Fibroblast of lung (primary cell): ENCODE results near the gene SORL1. TPM values are rescaled to one million over a fixed set of nuclear protein-coding genes. Genes with fewer than 3 reads are reported as not detected.

Source experiments
- DNase-seq, 2 donors: peaks; one replicate each; pipeline versions ENCODE4 v3.0.0 to v3.0.0-alpha.2; 2010; ENCODE audit warnings: low read depth in 2 of 2
- H2AFZ ChIP-seq: 2 replicates; pipeline ENCODE4 v1.5.1; 2012; ENCODE audit warnings: low read length, control low read depth, inconsistent platforms
- H3K27ac ChIP-seq: 2 replicates; pipeline ENCODE4 v1.5.1; 2011; ENCODE audit warnings: low read length, control low read depth; ENCODE audit not compliant: insufficient read depth
- H3K27me3 ChIP-seq: 2 replicates; pipeline ENCODE4 v1.5.1; 2011; ENCODE audit warnings: mild to moderate bottlenecking, low read length; ENCODE audit not compliant: control insufficient read depth, insufficient read depth
- H3K36me3 ChIP-seq: 2 replicates; pipeline ENCODE4 v1.5.1; 2011; ENCODE audit warnings: low read length; ENCODE audit not compliant: control insufficient read depth, insufficient read depth
- H3K4me1 ChIP-seq: 2 replicates; pipeline ENCODE4 v1.5.1; 2011; ENCODE audit warnings: low read length; ENCODE audit not compliant: control insufficient read depth, insufficient read depth; ENCODE audit errors: extremely low read depth
- H3K4me2 ChIP-seq: 2 replicates; pipeline ENCODE4 v1.5.1; 2011; ENCODE audit warnings: low read length, control low read depth; ENCODE audit not compliant: insufficient read depth; ENCODE audit errors: extremely low read depth
- H3K4me3 ChIP-seq, 4 experiments: fragments of 200-600 bp in 1 of 4; sonication (generic) in 1 of 4; replicated peaks in 1 of 4; 2 replicates each; pipeline ENCODE4 v1.5.1; 2011 to 2016; ENCODE audit warnings: low read length in 4 of 4, low read depth in 3 of 4, mild to moderate bottlenecking in 3 of 4, control low read depth in 2 of 4, inconsistent platforms in 1 of 4, mixed read lengths in 1 of 4; ENCODE audit not compliant: insufficient read depth in 1 of 4; ENCODE audit errors: control extremely low read depth in 1 of 4
- H3K79me2 ChIP-seq: 2 replicates; pipeline ENCODE4 v1.5.1; 2012; ENCODE audit warnings: mild to moderate bottlenecking, low read length, inconsistent platforms; ENCODE audit not compliant: control insufficient read depth, insufficient read depth
- H3K9ac ChIP-seq: 2 replicates; pipeline ENCODE4 v1.5.1; 2011; ENCODE audit warnings: mild to moderate bottlenecking, low read length, control low read depth; ENCODE audit not compliant: insufficient read depth
- H3K9me3 ChIP-seq: 2 replicates; pipeline ENCODE4 v1.5.1; 2012; ENCODE audit warnings: low read depth, low read length; ENCODE audit not compliant: control insufficient read depth, insufficient read depth
- H4K20me1 ChIP-seq: 2 replicates; pipeline ENCODE4 v1.5.1; 2011; ENCODE audit warnings: low read length; ENCODE audit not compliant: control insufficient read depth, insufficient read depth; ENCODE audit errors: extremely low read depth
- CTCF ChIP-seq, 2 donors: IDR thresholded peaks in 1 of 2; conservative IDR thresholded peaks in 1 of 2; 1 replicate in 1 of 2; 2 replicates in 1 of 2; pipeline ENCODE4 v1.5.1; 2011 to 2012; ENCODE audit warnings: low read length in 2 of 2, control low read depth in 1 of 2, inconsistent platforms in 1 of 2, low read depth in 1 of 2, mild to moderate bottlenecking in 1 of 2
- EZH2 ChIP-seq: IDR thresholded peaks from 2 replicates; pipeline ENCODE4 v1.5.1; 2012; ENCODE audit warnings: low read length, control low read depth, mild to moderate bottlenecking; ENCODE audit errors: missing control alignments
- polyA plus RNA-seq, 2 donors: library from polyadenylated mRNA; depleted of rRNA in 1 of 2; stranded (reverse) in 1 of 2; unstranded in 1 of 2; fragments of >200 nt; gene quantifications; 2 replicates each; pipeline ENCODE4 v1.2.1, GENCODE V29; 2011 to 2012; ENCODE audit warnings: missing spikeins in 1 of 2
- total RNA-seq: library from RNA; depleted of rRNA; stranded (reverse); fragments of >200 nt; gene quantifications from 2 replicates; pipeline ENCODE4 v1.2.1, GENCODE V29; 2014

SORL1 gene
- total and polyA plus RNA-seq, 2 donors (not counting 1 experiment from before 2014, with no cell fraction given) = 0.58 to 10.9 TPM

GRCh38 chr11:121667836-121668235 is 215.7 kb downstream of the SORL1 start:
- DNase-seq = no peak
- Histone ChIP-seq H3K4me2 (no peak overlapping the region), H3K79me2 (no peaks in the 10 kb centered on the region), H3K27ac (no peak overlapping the region), H3K9ac (no peak overlapping the region), H4K20me1 (no peaks in the 10 kb centered on the region), H3K36me3 (no peaks in the 10 kb centered on the region), H3K4me3 (no peak overlapping the region), H3K9me3 (no peaks in the 10 kb centered on the region), H2AFZ (no peak overlapping the region), H3K4me1 (peaks cover 2% of the 10 kb centered on the region), H3K27me3 (no peaks in the 10 kb centered on the region)
- TF ChIP-seq EZH2 (no peak), CTCF (conservative IDR thresholded peaks at IDR 0.05 in 1 of 2, IDR thresholded peaks at IDR 0.05 in 1 of 2; ENCODE audit: low read depth in 1 of 2, low read length in 2 of 2) (no peak)

- Histone ChIP-seq H3K27me3 (no peaks in the 10 kb centered on the region), H3K27ac (no peak overlapping the region), H3K36me3 (no peaks in the 10 kb centered on the region), H2AFZ (no peak overlapping the region), H3K4me1 (peaks cover 2% of the 10 kb centered on the region), H3K9ac (no peak overlapping the region), H3K4me3 (no peak overlapping the region), H3K9me3 (no peaks in the 10 kb centered on the region), H4K20me1 (no peaks in the 10 kb centered on the region), H3K79me2 (no peaks in the 10 kb centered on the region), H3K4me2 (no peak overlapping the region)
- no peak for TF ChIP-seq CTCF (conservative IDR thresholded peaks at IDR 0.05 in 1 of 2, IDR thresholded peaks at IDR 0.05 in 1 of 2; ENCODE audit: low read depth in 1 of 2, low read length in 2 of 2)
- no peak for TF ChIP-seq EZH2
- DNase-seq = no peak
Measured at GRCh38 chr11:121669422-121669821, 217.3 kb downstream of the SORL1 start.

GRCh38 chr11:121670266-121670665 is 218.2 kb downstream of the SORL1 start:
- no peaks in the 10 kb centered on the region for H3K36me3 ChIP-seq
- no peak overlapping the region for H3K9ac ChIP-seq
- H3K27ac ChIP-seq = no peak overlapping the region
- no peak overlapping the region for H3K4me2 ChIP-seq
- no peak for TF ChIP-seq CTCF (conservative IDR thresholded peaks at IDR 0.05 in 1 of 2, IDR thresholded peaks at IDR 0.05 in 1 of 2; ENCODE audit: low read depth in 1 of 2, low read length in 2 of 2)
- TF ChIP-seq EZH2 = no peak
- no peaks in the 10 kb centered on the region for H3K79me2 ChIP-seq
- no peaks in the 10 kb centered on the region for H4K20me1 ChIP-seq
- H3K4me3 ChIP-seq = no peak overlapping the region
- H2AFZ ChIP-seq = no peak overlapping the region
- DNase-seq = no peak
- H3K9me3 ChIP-seq = no peaks in the 10 kb centered on the region
- H3K27me3 ChIP-seq = no peaks in the 10 kb centered on the region
- H3K4me1 ChIP-seq = peaks cover 2% of the 10 kb centered on the region
